RWPE1 (cell line): ENCODE results near the gene BMAL1.

Experiments used
- CTCF ChIA-PET: fragments of 350-600 bp; sonication (Branson Sonifier 250); formaldehyde crosslinking; extraction: SDS; loops from one replicate; lab custom pipeline; 2021; lab: Yijun Ruan, JAX
- POLR2A ChIA-PET: fragments of 400-600 bp; formaldehyde crosslinking; extraction: SDS; loops from one replicate; lab custom pipeline; 2020; ENCODE audit warnings: antibody characterized with exemption; ENCODE audit not compliant: low non-redundant PET; lab: Yijun Ruan, JAX
- DNase-seq: peaks from one replicate; pipeline ENCODE4 v3.0.0; 2012; ENCODE audit warnings: low spot score
- H3K27ac ChIP-seq: fragments of 450-650 bp; 2 replicates; pipeline ENCODE4 v1.5.1; 2017
- CTCF ChIP-seq: fragments of 450-650 bp; conservative IDR thresholded peaks from 2 replicates; pipeline ENCODE4 v1.5.1; 2017; ENCODE audit warnings: low read depth, mild to moderate bottlenecking

BMAL1 gene

GRCh38 chr11:13355191-13355590, 77.6 kb downstream of the BMAL1 start:
- no peak for TF ChIP-seq CTCF
- DNase-seq = no peak
- ChIA-PET CTCF (no interaction called here), POLR2A (no interaction called here)
- no peak overlapping the region for H3K27ac ChIP-seq

DNA sequence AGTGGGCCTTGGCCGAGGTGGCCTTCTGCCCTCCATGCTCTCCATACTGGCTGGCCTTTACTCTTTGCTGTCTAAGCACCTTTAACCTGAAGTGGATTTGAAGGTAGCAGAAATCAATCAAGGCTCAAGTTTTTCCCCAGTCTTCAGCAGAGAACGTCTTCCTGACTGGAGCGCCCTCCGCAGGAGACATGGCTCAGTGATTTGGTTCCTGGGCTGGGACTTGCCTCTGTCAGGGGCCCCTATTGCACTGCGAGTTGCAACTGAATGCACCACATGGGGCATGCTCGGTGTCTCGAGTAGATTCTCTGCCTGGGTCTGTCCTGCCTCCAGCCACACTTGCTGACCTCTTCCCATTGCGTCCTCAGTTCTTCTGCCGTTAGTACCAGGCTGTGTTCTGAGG, 79.6 kb downstream of the BMAL1 start:
- TF ChIP-seq CTCF = no peak
- no peak overlapping the region for H3K27ac ChIP-seq
- DNase-seq = no peak
- CTCF ChIA-PET = no interaction called here
- POLR2A ChIA-PET = no interaction called here

GRCh38 chr11:13358596-13359270, 81.1 kb downstream of the BMAL1 start:
- ChIA-PET POLR2A (no interaction called here), CTCF (no interaction called here)
- no peak for TF ChIP-seq CTCF

GRCh38 chr11:13362596-13363109, 85.1 kb downstream of the BMAL1 start:
- no peak overlapping the region for H3K27ac ChIP-seq
- CTCF ChIA-PET = no interaction called here
- POLR2A ChIA-PET = no interaction called here
- no peak for TF ChIP-seq CTCF
- DNase-seq = no peak

More at GRCh38 chr11:13358596-13359270, 81.1 kb downstream of the BMAL1 start:
- DNase-seq = no peak
- H3K27ac ChIP-seq = no peak overlapping the region

GRCh38 chr11:13364388-13364787, 86.8 kb downstream of the BMAL1 start:
- ChIA-PET POLR2A (no interaction called here), CTCF (no interaction called here)
- no peak for DNase-seq
- TF ChIP-seq CTCF = no peak
- no peak overlapping the region for H3K27ac ChIP-seq

DNA sequence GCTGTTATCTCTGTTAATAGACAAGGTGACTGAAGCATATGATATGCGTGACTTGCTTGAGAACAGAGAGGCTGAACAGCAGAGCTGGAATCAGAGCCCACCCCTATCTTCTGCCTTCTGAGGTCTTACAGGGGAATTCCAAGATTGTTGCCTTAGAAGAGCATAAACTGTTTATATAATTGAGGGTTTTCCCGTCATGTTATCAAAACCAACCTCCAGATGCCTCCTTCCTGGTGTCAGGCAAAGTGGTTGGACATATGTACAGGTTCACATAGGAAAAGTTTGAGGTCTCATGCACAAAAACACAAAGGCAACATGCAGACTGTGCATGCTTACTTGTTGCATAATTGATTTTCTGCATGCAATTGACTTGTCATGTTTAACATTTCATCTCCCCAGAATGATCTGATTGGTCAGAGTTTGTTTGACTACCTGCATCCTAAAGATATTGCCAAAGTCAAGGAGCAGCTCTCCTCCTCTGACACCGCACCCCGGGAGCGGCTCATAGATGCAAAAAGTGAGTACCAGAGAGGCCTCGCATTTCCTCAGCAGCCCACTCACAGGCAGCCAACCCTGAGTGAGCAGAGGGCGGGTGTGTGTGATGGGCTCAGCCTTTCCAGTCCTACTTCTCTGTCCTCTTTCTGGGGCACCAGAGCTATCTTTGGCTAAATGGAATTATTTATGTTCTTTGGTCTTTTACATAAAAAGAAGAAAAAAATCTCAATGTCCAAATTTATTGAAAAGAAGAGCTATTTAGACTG, 88.9 kb downstream of the BMAL1 start:
- POLR2A ChIA-PET = no interaction called here
- DNase-seq = no peak
- CTCF ChIA-PET = interaction anchor here (0.6 to 0.8 kb wide), 2 partner anchors 19 to 1068 kb away, joined by 3 to 5 read pairs; no protein-coding TSS in a partner anchor
- no peak overlapping the region for H3K27ac ChIP-seq
- no peak for TF ChIP-seq CTCF
